BJ (cell line): ENCODE measurements around the gene DKK2. TPM values are rescaled to one million over a fixed set of nuclear protein-coding genes. Genes with fewer than 3 reads are reported as not detected.

Experiments used
- CTCF ChIA-PET: fragments of 350-600 bp; formaldehyde crosslinking; extraction: SDS; loops from one replicate; lab custom pipeline; 2021; ENCODE audit warnings: antibody characterized with exemption, inconsistent platforms; lab: Yijun Ruan, JAX
- POLR2A ChIA-PET: fragments of 300-600 bp; sonication (Branson Sonifier 250); formaldehyde crosslinking; extraction: SDS; loops from one replicate; lab custom pipeline; 2021; ENCODE audit warnings: antibody characterized with exemption; lab: Charles Lee
- DNase-seq: peaks from one replicate; pipeline ENCODE4 v3.0.0-alpha.2; 2011; ENCODE audit warnings: low read depth
- H3K27me3 ChIP-seq: 2 replicates; pipeline ENCODE4 v1.6.0; 2011; ENCODE audit warnings: low read length; ENCODE audit not compliant: control insufficient read depth, insufficient read depth
- H3K36me3 ChIP-seq: 2 replicates; pipeline ENCODE4 v1.5.1; 2011; ENCODE audit warnings: low read length; ENCODE audit not compliant: control insufficient read depth, insufficient read depth
- H3K4me3 ChIP-seq: 2 replicates; pipeline ENCODE4 v1.5.1; 2011; ENCODE audit warnings: low read depth, mild to moderate bottlenecking, control low read depth, low read length
- CTCF ChIP-seq: IDR thresholded peaks from 2 replicates; pipeline ENCODE4 v1.5.1; 2011; ENCODE audit warnings: low read depth, mild to moderate bottlenecking, control low read depth, inconsistent platforms, low read length, moderate library complexity; ENCODE audit not compliant: insufficient read depth
- polyA plus RNA-seq: library from polyadenylated mRNA; depleted of rRNA; stranded (reverse); fragments of >200 nt; gene quantifications from 2 replicates; pipeline ENCODE4 v1.2.3, GENCODE V29; 2011

The DKK2 gene
- polyA plus RNA-seq, 1 experiment = 0.25 TPM

GRCh38 chr4:107068116-107068515, 32.0 kb upstream of the DKK2 start:
- H3K4me3 ChIP-seq = no peak overlapping the region
- 0 out of 2 replicates have a peak, but pooled peaks cover 1% of the 10 kb centered on the region for H3K27me3 ChIP-seq
- no peak for DNase-seq
- ChIA-PET POLR2A (no interaction called here), CTCF (interaction anchor here (0.9 to 1.0 kb wide), 2 partner anchors 9 to 598 kb away, joined by 3 to 4 read pairs; no protein-coding TSS in a partner anchor)
- TF ChIP-seq CTCF = no peak
- H3K36me3 ChIP-seq = no peaks in the 10 kb centered on the region

- DNase-seq = no peak
- H3K36me3 ChIP-seq = no peaks in the 10 kb centered on the region
- ChIA-PET POLR2A (no interaction called here), CTCF (no interaction called here)
- no peak overlapping the region for H3K4me3 ChIP-seq
- TF ChIP-seq CTCF = no peak
- H3K27me3 ChIP-seq = 0 out of 2 replicates have a peak, but pooled peaks cover 1% of the 10 kb centered on the region
Observed at GRCh38 chr4:107066621-107067020, 30.5 kb upstream of the DKK2 start.

- ChIA-PET CTCF (interaction anchor here (0.8 kb wide), 1 partner anchor 14 kb away, joined by 3 read pairs; no protein-coding TSS in a partner anchor), POLR2A (no interaction called here)
- DNase-seq = no peak
- Histone ChIP-seq H3K36me3 (no peaks in the 10 kb centered on the region), H3K27me3 (0 out of 2 replicates have a peak, but pooled peaks cover 1% of the 10 kb centered on the region), H3K4me3 (no peak overlapping the region)
- no peak for TF ChIP-seq CTCF
Observed at GRCh38 chr4:107065201-107065600, 29.1 kb upstream of the DKK2 start.

GRCh38 chr4:107060388-107060787, 24.3 kb upstream of the DKK2 start:
- DNase-seq = no peak
- no peak for TF ChIP-seq CTCF
- Histone ChIP-seq H3K36me3 (no peaks in the 10 kb centered on the region), H3K4me3 (no peak overlapping the region), H3K27me3 (0 out of 2 replicates have a peak, but pooled peaks cover 1% of the 10 kb centered on the region)
- ChIA-PET POLR2A (no interaction called here), CTCF (interaction anchor here (0.9 kb wide), 1 partner anchor 9 kb away, joined by 3 read pairs; no protein-coding TSS in a partner anchor)

- ChIA-PET POLR2A (no interaction called here), CTCF (interaction anchor here (1.0 kb wide), 1 partner anchor 8 kb away, joined by 4 read pairs; no protein-coding TSS in a partner anchor)
- no peak for DNase-seq
- TF ChIP-seq CTCF = no peak
- Histone ChIP-seq H3K27me3 (no peaks in the 10 kb centered on the region), H3K4me3 (no peak overlapping the region), H3K36me3 (no peaks in the 10 kb centered on the region)
Observed at GRCh38 chr4:107058828-107059227, 22.7 kb upstream of the DKK2 start.
